A204.1 (cell line): ENCODE results near the gene UGGT2.
"Not testable (repeated sequence)": the region's sequence is repeated elsewhere in the genome, so short reads cannot be mapped to it uniquely, and the experiment has no call there.

Experiments
- FAIRE-seq: peaks from 2 replicates; lab custom pipeline; 2012; peaks lifted over from hg19 to GRCh38; lab: Jason Lieb, UNC

Gene UGGT2

GRCh38 chr13:95970878-95971277, 82.3 kb downstream of the UGGT2 start:
- FAIRE-seq: no peak

GRCh38 chr13:95968906-95969305, 84.3 kb downstream of the UGGT2 start:
- FAIRE-seq: no peak

- no peak for FAIRE-seq
Observed at GRCh38 chr13:95957331-95957730, 95.9 kb downstream of the UGGT2 start.

- no peak for FAIRE-seq
Observed at GRCh38 chr13:95956589-95957148, 96.5 kb downstream of the UGGT2 start.

GRCh38 chr13:95955719-95956118, 97.5 kb downstream of the UGGT2 start:
- no peak for FAIRE-seq

- no peak for FAIRE-seq
Observed at GRCh38 chr13:95955255-95955654, 97.9 kb downstream of the UGGT2 start.

GRCh38 chr13:95954266-95954665, 98.9 kb downstream of the UGGT2 start:
- no peak for FAIRE-seq

GRCh38 chr13:95950103-95950502, 103.1 kb downstream of the UGGT2 start:
- FAIRE-seq: no peak

- no peak for FAIRE-seq
Observed at GRCh38 chr13:95948656-95949055, 104.5 kb downstream of the UGGT2 start.

GRCh38 chr13:95937714-95938320, 115.4 kb downstream of the UGGT2 start:
- FAIRE-seq: no peak

- no peak for FAIRE-seq
Observed at GRCh38 chr13:95931300-95932025, 121.7 kb downstream of the UGGT2 start.

GRCh38 chr13:95929430-95929829, 123.8 kb downstream of the UGGT2 start:
- FAIRE-seq: no peak

- FAIRE-seq: not testable (repeated sequence)
Observed at GRCh38 chr13:95928367-95928906, 124.8 kb downstream of the UGGT2 start.

GRCh38 chr13:95926231-95926630, 127.0 kb downstream of the UGGT2 start:
- no peak for FAIRE-seq

GRCh38 chr13:95924389-95924994, 128.7 kb downstream of the UGGT2 start:
- no peak for FAIRE-seq

GRCh38 chr13:95921485-95921884, 131.7 kb downstream of the UGGT2 start:
- no peak for FAIRE-seq

GRCh38 chr13:95920485-95920884, 132.7 kb downstream of the UGGT2 start:
- FAIRE-seq: no peak

- no peak for FAIRE-seq
Observed at GRCh38 chr13:95918860-95919259, 134.3 kb downstream of the UGGT2 start.

- no peak for FAIRE-seq
Observed at GRCh38 chr13:95914991-95915501, 138.2 kb downstream of the UGGT2 start.

GRCh38 chr13:95906999-95907398, 146.2 kb downstream of the UGGT2 start:
- FAIRE-seq: no peak

- FAIRE-seq: peak; percentile 41
Observed at GRCh38 chr13:95903569-95903968, 149.6 kb downstream of the UGGT2 start.

- no peak for FAIRE-seq
Observed at GRCh38 chr13:95902741-95903140, 150.5 kb downstream of the UGGT2 start.

- FAIRE-seq: no peak
Observed at GRCh38 chr13:95898256-95898655, 154.9 kb downstream of the UGGT2 start.
